Stimulated activated naive CD8-positive, alpha-beta T cell treated with anti-CD3 and anti-CD28 coated beads, Interleukin-15, Interleukin-2, amounts not matched to agents 100 U/mL and 50 U/mL, for 24 hours (primary cell): ENCODE measurements around the gene OFD1.

Experiments
- ATAC-seq: fragments of 150-1000 bp; cut with Tn5 transposase; one replicate; pipeline ENCODE4 v1.10.0; 2021
- DNase-seq: peaks from one replicate; pipeline ENCODE4 v3.0.0; 2021

The OFD1 gene

GRCh38 chrX:13793897-13794296 lies 59.3 kb downstream of the OFD1 start:
- ATAC-seq: no peak
- no peak for DNase-seq

- ATAC-seq (no peak), DNase-seq (no peak)
Observed at GRCh38 chrX:13794417-13794816, 59.9 kb downstream of the OFD1 start.

DNA sequence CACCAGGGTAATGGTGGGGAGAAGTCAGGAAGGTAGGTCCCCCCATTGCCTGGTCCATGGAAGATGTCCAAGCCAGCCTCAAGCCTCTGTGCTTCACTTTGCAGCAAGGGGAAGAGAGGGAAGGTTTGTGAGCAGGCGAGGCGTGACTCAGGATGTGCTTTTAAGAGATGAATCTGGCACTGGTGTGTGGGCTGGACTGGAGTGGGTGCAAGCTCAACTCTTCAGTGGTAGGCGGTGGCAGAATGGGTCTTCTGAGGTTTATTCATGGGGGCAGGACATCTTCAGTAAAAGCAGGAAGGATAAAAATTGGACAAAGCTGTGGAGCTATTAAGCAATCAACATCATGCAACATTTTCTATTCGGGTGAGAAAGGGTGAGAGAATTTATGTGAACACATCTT lies 63.0 kb downstream of the OFD1 start:
- DNase-seq (no peak), ATAC-seq (no peak)

GRCh38 chrX:13798184-13798583 lies 63.6 kb downstream of the OFD1 start:
- ATAC-seq (no peak), DNase-seq (no peak)

- ATAC-seq (no peak), DNase-seq (no peak)
Observed at GRCh38 chrX:13803116-13803515, 68.6 kb downstream of the OFD1 start.

DNA sequence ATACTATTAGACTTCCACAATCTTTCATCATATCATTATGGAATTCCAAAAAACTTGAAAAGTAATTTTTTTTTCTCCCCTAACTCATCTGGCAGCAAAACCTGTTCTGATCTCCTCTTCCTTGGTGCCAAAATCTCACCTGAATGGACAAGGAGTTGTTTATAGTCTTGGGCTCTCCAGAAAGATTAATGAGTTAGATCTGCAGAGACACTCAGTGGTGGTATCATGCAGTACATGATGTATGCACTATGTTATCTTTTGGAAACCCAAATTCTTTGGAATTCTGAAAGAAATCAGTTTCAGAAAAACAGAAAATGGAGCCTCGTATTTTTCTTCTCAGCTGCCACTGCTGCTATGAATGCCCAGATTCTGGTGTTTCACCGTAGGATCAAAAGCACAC lies 70.7 kb downstream of the OFD1 start:
- DNase-seq: no peak

GRCh38 chrX:13808293-13808692 lies 73.7 kb downstream of the OFD1 start:
- no peak for ATAC-seq
- no peak for DNase-seq

More for the DNA sequence above, 70.7 kb downstream of the OFD1 start:
- ATAC-seq: no peak

DNA sequence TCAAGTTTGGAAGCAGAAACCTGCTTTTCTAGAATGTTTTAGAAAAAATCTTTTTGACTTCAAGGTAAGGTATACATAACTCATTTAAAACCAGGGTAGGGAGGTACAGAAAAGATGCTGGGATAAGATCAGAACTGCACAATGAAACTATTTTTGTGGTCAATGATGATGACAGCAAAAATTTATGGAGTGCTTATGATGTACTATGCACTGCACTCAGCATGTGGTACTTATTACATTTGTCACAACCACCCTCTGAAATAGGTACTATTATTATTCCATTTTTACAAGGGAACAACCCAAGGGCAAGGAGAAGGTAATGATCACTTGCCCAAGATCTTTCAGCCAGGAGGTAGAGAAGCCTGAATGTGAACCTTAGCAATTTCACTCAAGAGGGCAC lies 74.3 kb downstream of the OFD1 start:
- DNase-seq (no peak), ATAC-seq (no peak)

DNA sequence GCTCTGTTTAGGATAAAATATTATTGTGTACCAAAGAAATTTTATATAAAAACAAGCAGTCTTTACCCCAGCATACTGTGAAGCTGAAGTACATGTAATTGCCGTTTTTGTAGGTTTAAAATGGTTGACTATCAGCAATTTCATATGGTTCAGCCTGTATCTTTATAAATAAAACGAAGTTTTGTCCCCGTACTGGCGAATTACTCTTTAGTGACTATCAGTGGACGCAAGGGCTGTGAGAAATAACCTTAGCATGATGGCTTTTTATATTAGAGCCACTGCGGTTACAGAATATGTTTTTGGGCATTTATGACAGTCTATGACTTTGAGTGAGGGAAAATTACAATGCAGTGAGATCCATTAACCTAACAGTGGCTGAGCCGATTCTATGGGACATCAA lies 81.1 kb downstream of the OFD1 start:
- no peak for ATAC-seq
- no peak for DNase-seq

DNA sequence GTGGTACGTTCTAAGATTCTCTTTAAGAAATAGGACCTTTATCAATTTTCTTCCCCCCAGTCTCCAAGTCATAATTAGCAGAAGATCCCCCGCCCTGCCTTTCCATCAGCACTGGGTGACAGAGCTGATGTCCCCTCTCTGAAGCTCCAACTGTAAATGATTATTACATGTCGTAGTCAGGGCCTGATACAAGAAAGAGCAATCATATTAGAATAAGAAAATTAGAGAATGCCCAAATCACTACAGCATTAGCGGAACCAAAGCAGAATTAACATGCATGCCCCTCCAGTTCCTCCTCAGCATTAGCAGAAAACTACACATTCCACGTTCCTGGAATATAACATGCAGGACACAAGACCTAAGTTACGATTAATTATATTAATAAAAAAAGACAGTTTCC lies 81.6 kb downstream of the OFD1 start:
- DNase-seq (no peak), ATAC-seq (no peak)

DNA sequence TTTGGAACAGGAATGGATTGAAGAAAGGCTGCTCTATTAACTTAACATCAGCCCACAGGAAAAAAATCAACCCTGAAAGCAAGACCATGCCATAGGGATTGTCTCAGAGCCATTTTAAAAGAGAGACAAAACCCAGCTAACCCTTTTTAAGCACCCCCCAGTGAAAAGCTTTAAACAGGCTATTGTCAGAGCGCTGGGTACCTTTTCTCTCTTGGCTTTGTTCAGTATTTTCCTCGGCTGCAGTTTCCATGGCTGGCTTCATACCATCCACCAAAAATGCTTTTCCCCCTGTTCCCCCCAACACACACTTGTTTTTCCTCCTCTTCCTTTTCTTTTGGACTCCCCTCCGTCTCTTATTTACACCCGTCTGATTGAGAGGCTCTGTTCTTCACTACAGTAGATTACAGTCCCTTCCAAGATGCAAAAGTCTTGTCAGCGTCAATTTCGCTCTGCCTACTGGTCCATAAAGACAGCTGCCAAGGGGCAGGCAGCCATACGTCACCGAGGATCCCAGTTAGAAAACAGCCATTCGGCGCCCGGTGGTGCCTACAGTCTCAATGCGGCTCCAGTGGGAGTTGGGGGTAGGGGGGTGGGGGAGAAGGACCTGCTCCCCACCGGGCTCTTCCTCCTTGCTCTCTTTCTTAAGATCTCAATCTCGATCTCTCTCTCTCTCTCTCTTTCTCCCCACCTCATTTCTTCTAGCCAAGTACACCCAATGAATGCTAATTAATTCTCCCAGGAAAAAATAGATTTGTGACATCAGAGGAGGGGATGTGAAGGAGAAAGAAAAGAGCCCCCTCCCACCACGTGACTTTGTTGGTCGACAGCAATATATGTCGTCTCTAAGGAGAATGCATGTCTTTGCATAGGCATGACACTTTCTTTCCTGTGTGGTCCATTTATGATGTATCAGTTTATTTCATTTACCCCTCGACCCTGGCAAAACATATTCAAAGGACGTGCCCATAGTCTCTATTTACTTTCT lies 82.4 kb downstream of the OFD1 start, which contains the start of gene GPM6B:
GPM6B (minus strand) TSS at position 451 of the 985 bp plus-strand sequence; CDS start at position 262, 189 bp downstream.
- no peak for DNase-seq
- ATAC-seq: no peak
